Vagina (tissue), 2 donors: Measurements from ENCODE around the gene IL13RA1. TPM values are rescaled to one million over a fixed set of nuclear protein-coding genes. Genes with fewer than 3 reads are reported as not detected.

Source experiments
- DNase-seq, 2 donors: peaks; one replicate each; pipeline ENCODE4 v3.0.0-alpha.2; 2017; ENCODE audit errors: extremely low spot score in 2 of 2
- H3K27ac ChIP-seq: fragments of 200-600 bp; sonication (generic); one replicate; pipeline ENCODE4 v1.5.1; 2019
- H3K27me3 ChIP-seq: fragments of 200-600 bp; sonication (generic); one replicate; pipeline ENCODE4 v1.5.1; 2019
- H3K36me3 ChIP-seq, 2 donors: fragments of 200-600 bp; sonication (generic); one replicate each; pipeline ENCODE4 v1.5.1; 2017 to 2019
- H3K4me1 ChIP-seq: fragments of 200-600 bp; sonication (generic); one replicate; pipeline ENCODE4 v1.5.1; 2019
- H3K4me3 ChIP-seq, 2 donors: fragments of 200-600 bp; sonication (generic); 1 replicate in 1 of 2; 2 replicates in 1 of 2; pipeline ENCODE4 v1.5.1; 2016 to 2019
- H3K9me3 ChIP-seq: fragments of 200-600 bp; sonication (generic); one replicate; pipeline ENCODE4 v1.5.1; 2019
- CTCF ChIP-seq, 3 experiments: fragments of 450-650 bp in 2 of 3; fragments of 200-600 bp in 1 of 3; sonication (generic) in 1 of 3; IDR thresholded peaks; one replicate each; pipeline ENCODE4 v1.5.1; 2017 to 2019; ENCODE audit warnings: antibody characterized with exemption in 3 of 3, mild to moderate bottlenecking in 2 of 3, moderate library complexity in 2 of 3
- POLR2A ChIP-seq, 2 donors: fragments of 450-650 bp; IDR thresholded peaks; one replicate each; pipeline ENCODE4 v1.6.1; 2017; ENCODE audit warnings: antibody characterized with exemption in 2 of 2, mild to moderate bottlenecking in 2 of 2, moderate library complexity in 2 of 2
- POLR2AphosphoS5 ChIP-seq, 2 donors: sonication (generic); formaldehyde crosslinking; IDR thresholded peaks; one replicate each; pipeline ENCODE4 v1.9.0; 2017; ENCODE audit warnings: antibody characterized with exemption in 2 of 2, mild to moderate bottlenecking in 2 of 2, low read depth in 1 of 2; ENCODE audit not compliant: insufficient read depth in 1 of 2
- intact Hi-C: fragments of 100-400 bp; cut with DNase I; formaldehyde crosslinking; loops from one replicate; pipeline ENCODE4 v1.15.1; 2023
- total RNA-seq: library from RNA; depleted of rRNA; stranded (reverse); fragments of >200 nt; gene quantifications from one replicate; pipeline ENCODE4 v1.2.3, GENCODE V29; 2016

The IL13RA1 gene
- total RNA-seq, 1 donor from 2014 or later: 25.8 TPM

DNA sequence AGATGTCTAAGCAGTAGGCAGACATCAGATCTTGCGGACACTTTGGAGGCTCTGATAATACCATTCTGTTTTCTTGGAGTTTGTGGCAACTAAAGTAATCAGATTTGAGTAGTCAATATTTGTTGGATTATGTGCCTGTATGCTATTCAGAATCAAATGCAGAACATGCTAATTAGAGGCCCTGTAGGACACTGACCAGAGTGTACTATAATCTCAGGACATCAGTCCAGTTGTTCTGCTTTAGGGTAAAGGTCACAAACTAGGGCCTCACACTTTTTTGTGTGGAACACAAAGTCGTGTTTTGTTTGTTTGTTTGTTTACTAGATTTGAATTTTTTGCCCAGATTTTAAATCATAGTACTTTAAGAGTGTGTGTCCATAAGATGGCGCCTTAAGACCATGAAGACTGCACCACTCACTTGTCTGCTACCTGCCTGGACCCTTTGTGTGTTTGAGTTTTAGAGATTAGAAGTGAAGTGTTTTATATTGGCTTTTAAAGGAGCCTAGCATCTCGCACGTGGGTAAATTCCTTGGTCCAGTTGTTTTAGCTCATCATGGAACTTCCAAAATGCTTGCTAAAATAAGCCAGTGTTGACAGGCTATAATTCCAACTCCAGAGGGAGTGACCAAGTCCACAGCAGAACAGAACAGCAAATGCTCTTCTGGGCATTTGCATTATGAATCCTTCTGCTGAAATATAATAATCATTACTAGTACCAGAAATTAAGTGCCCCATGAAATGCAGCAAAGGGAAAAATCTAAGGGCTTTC lies 34.7 kb downstream of the IL13RA1 start:
- no peak for DNase-seq
- no peaks in the 10 kb centered on the region for H3K9me3 ChIP-seq
- H3K27ac ChIP-seq: no peak overlapping the region
- no peak overlapping the region for H3K4me3 ChIP-seq
- intact Hi-C loops: no loop called here
- no peaks in the 10 kb centered on the region for H3K4me1 ChIP-seq
- H3K27me3 ChIP-seq: no peaks in the 10 kb centered on the region
- H3K36me3 ChIP-seq: no peaks in the 10 kb centered on the region
- TF ChIP-seq CTCF (IDR thresholded peaks at IDR 0.05) (no peak), POLR2A (IDR thresholded peaks at IDR 0.05) (no peak), POLR2AphosphoS5 (IDR thresholded peaks at IDR 0.05; ENCODE audit: insufficient read depth in 1 of 2, low read depth in 1 of 2) (no peak)

DNA sequence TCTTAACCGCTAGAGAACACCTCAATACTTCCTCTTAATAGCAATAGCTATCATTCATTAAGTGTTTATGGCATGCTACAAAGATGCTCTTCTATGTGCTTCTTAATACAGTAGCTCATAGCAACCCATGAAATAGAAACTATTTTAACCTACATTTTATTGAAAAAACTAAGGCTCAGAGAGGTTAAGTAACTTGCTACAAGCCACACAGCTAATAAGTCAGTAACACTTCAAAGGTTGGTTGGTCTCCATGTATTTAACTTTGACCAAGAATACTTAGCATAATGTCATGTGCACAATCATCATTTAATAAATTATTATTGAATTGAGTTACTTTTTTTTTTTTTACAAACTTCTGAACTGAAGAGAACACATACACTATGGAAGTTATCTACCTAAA lies 36.1 kb downstream of the IL13RA1 start:
- Histone ChIP-seq H3K4me1 (no peaks in the 10 kb centered on the region), H3K27me3 (no peaks in the 10 kb centered on the region), H3K4me3 (no peak overlapping the region), H3K27ac (no peak overlapping the region), H3K36me3 (no peaks in the 10 kb centered on the region), H3K9me3 (no peaks in the 10 kb centered on the region)
- TF ChIP-seq POLR2A (IDR thresholded peaks at IDR 0.05) (no peak), CTCF (IDR thresholded peaks at IDR 0.05) (no peak), POLR2AphosphoS5 (IDR thresholded peaks at IDR 0.05; ENCODE audit: insufficient read depth in 1 of 2, low read depth in 1 of 2) (no peak)
- intact Hi-C loops: no loop called here
- DNase-seq: no peak

DNA sequence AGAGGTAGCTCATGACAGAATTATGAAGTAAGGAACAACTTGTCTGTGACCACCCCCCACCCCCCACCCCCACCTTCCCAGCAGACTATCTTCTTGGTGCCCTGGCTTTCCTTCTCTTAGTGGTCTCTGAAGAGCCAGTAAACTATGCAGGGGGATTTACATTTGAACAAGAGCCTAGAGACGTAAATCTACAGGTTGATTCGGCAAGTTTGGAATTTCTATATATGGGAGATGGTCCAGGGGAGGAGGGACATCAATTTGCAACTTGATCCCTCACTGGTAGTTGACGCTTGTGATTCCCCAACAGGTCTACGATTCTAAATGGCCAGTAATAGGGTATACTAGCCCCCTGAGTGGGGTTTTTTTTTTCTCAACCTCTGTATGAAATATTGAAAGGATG lies 36.7 kb downstream of the IL13RA1 start:
- H3K4me1 ChIP-seq: no peaks in the 10 kb centered on the region
- no peak overlapping the region for H3K4me3 ChIP-seq
- no peak for DNase-seq
- H3K27ac ChIP-seq: no peak overlapping the region
- H3K27me3 ChIP-seq: no peaks in the 10 kb centered on the region
- intact Hi-C loops: no loop called here
- no peaks in the 10 kb centered on the region for H3K36me3 ChIP-seq
- TF ChIP-seq POLR2A (IDR thresholded peaks at IDR 0.05) (no peak), POLR2AphosphoS5 (IDR thresholded peaks at IDR 0.05; ENCODE audit: insufficient read depth in 1 of 2, low read depth in 1 of 2) (no peak), CTCF (IDR thresholded peaks at IDR 0.05) (no peak)
- H3K9me3 ChIP-seq: no peaks in the 10 kb centered on the region

GRCh38 chrX:118770133-118770760 lies 42.8 kb downstream of the IL13RA1 start:
- Histone ChIP-seq H3K4me3 (no peak overlapping the region), H3K9me3 (no peaks in the 10 kb centered on the region), H3K4me1 (no peaks in the 10 kb centered on the region), H3K36me3 (no peaks in the 10 kb centered on the region), H3K27ac (no peak overlapping the region), H3K27me3 (no peaks in the 10 kb centered on the region)
- DNase-seq: no peak
- TF ChIP-seq POLR2A (IDR thresholded peaks at IDR 0.05): no peak
- no peak for TF ChIP-seq POLR2AphosphoS5 (IDR thresholded peaks at IDR 0.05; ENCODE audit: insufficient read depth in 1 of 2, low read depth in 1 of 2)
- TF ChIP-seq CTCF (IDR thresholded peaks at IDR 0.05): no peak
- intact Hi-C loops: no loop called here

DNA sequence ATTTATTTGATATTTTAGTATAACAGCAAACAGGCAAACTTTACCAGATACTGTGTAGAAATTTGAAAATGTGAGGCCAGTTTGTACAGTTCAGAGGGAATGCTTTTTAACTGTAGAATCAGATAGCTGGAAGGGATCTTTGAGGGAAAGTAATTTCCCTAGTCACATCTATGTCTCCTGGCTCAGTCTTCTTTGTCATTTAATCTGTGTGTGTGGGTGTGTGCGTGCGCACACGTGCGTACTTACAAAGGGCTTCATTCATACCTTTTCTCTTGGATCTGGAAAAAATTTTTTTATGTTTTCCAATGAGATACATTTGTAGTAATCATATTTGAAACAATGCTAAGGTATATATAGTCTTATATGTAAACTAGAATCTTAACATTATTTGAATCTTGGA lies 44.6 kb downstream of the IL13RA1 start:
- Histone ChIP-seq H3K4me1 (no peaks in the 10 kb centered on the region), H3K27ac (no peak overlapping the region), H3K36me3 (no peaks in the 10 kb centered on the region), H3K27me3 (no peaks in the 10 kb centered on the region), H3K9me3 (no peaks in the 10 kb centered on the region), H3K4me3 (no peak overlapping the region)
- TF ChIP-seq POLR2A (IDR thresholded peaks at IDR 0.05) (no peak), CTCF (IDR thresholded peaks at IDR 0.05) (no peak)
- intact Hi-C loops: no loop called here
- DNase-seq: no peak
